Endodermal cell (in vitro differentiated cells): ENCODE results near the gene UBE2J1. TPM values are rescaled to one million over a fixed set of nuclear protein-coding genes. Genes with fewer than 3 reads are reported as not detected.

ENCODE experiments used
- DNase-seq: peaks from one replicate; pipeline ENCODE4 v3.0.0-alpha.2; 2017
- H3K27ac ChIP-seq: 2 replicates; pipeline ENCODE4 v1.5.1; 2013; ENCODE audit warnings: mild to moderate bottlenecking, low read depth, low read length, moderate library complexity
- H3K27me3 ChIP-seq: 2 replicates; pipeline ENCODE4 v1.6.1; 2013; ENCODE audit warnings: mild to moderate bottlenecking, low read length, moderate library complexity; ENCODE audit not compliant: insufficient read depth, control insufficient read depth, poor library complexity, severe bottlenecking
- H3K36me3 ChIP-seq: 2 replicates; pipeline ENCODE4 v1.7.0; 2013; ENCODE audit warnings: mild to moderate bottlenecking, low read length, moderate library complexity; ENCODE audit not compliant: control insufficient read depth, insufficient read depth
- H3K4me1 ChIP-seq: one replicate; pipeline ENCODE4 v1.7.0; 2013; ENCODE audit warnings: low read length; ENCODE audit not compliant: control insufficient read depth, insufficient read depth
- H3K4me3 ChIP-seq: 2 replicates; pipeline ENCODE4 v1.5.1; 2013; ENCODE audit warnings: mild to moderate bottlenecking, low read length, moderate library complexity
- H3K9ac ChIP-seq: 2 replicates; pipeline ENCODE4 v1.6.1; 2013; ENCODE audit warnings: mild to moderate bottlenecking, low read length, moderate library complexity; ENCODE audit not compliant: poor library complexity, severe bottlenecking; ENCODE audit errors: extremely low read depth
- H3K9me3 ChIP-seq: 2 replicates; pipeline ENCODE4 v1.6.1; 2013; ENCODE audit warnings: mild to moderate bottlenecking, low read length, moderate library complexity; ENCODE audit not compliant: control insufficient read depth
- H3K27ac Mint-ChIP-seq: 2 replicates; pipeline ENCODE4 v1.8.0; 2020; ENCODE audit warnings: mixed read lengths
- H3K27me3 Mint-ChIP-seq: 2 replicates; pipeline ENCODE4 v1.8.0; 2021; ENCODE audit warnings: mild to moderate bottlenecking, mixed read lengths; ENCODE audit not compliant: insufficient read depth
- H3K36me3 Mint-ChIP-seq: 2 replicates; pipeline ENCODE4 v1.8.0; 2020; ENCODE audit warnings: low read depth, mixed read lengths
- H3K4me1 Mint-ChIP-seq: 2 replicates; pipeline ENCODE4 v1.8.0; 2020; ENCODE audit warnings: mixed read lengths
- H3K4me3 Mint-ChIP-seq: 2 replicates; pipeline ENCODE4 v1.8.0; 2020; ENCODE audit warnings: mild to moderate bottlenecking, moderate library complexity, mixed read lengths
- H3K9me3 Mint-ChIP-seq: 2 replicates; pipeline ENCODE4 v1.8.0; 2020; ENCODE audit warnings: mild to moderate bottlenecking, mixed read lengths
- WGBS, 2 experiments: methylation state at CpG; one replicate each; pipeline versions ENCODE4 v1.1.5 to v1.1.7; 2013; ENCODE audit warnings: missing lambda C conversion rate in 2 of 2, mixed read lengths in 1 of 2; ENCODE audit not compliant: insufficient coverage in 1 of 2, insufficient read length in 1 of 2; 5-methylcytosine and 5-hydroxymethylcytosine counted together
- total RNA-seq, 2 donors: library from RNA; stranded (reverse); fragmentation: NEBNext Ultra II Directional in 1 of 2; extraction: Animal tissue kit (Norgen Biotek cat#: 25700) in 1 of 2; gene quantifications; 2 replicates in 1 of 2; 3 replicates in 1 of 2; pipeline ENCODE4 v1.2.1, GENCODE V29; 2021
- TF ChIP-seq, protein P1 (sequence below): fragments of 200-600 bp; sonication (generic); conservative IDR thresholded peaks from 2 replicates; pipeline ENCODE4 v1.5.0; 2021; ENCODE audit warnings: antibody characterized with exemption, mild to moderate bottlenecking

The UBE2J1 gene
- total RNA-seq, 2 donors from 2014 or later, result 20.1 to 21.9 TPM

DNA sequence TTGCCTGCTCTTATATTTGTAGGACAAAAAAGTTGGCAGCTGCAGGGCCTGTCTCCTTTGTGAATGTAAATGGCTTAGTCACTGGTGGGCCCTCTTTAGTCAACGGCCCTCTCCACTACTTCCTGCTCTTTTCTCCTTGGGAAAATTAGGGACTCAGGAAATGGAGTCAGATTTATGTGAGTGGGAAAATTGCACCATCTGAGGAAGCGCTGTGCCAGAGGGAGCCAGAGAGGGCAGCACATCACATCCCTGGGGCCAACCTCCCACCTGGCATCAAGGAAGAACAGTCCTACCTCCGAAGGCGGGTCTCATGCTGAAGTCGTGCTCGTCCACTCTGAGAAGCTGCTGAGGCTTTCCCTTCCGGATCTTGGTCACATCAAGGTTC lies 53.1 kb downstream of the UBE2J1 start:
- Mint-ChIP-seq H3K27me3 (no peaks in the 10 kb centered on the region), H3K9me3 (no peaks in the 10 kb centered on the region), H3K36me3 (no peaks in the 10 kb centered on the region), H3K4me3 (no peak overlapping the region), H3K27ac (no peak overlapping the region), H3K4me1 (no peaks in the 10 kb centered on the region)
- Histone ChIP-seq H3K36me3 (no peaks in the 10 kb centered on the region), H3K4me3 (no peak overlapping the region), H3K4me1 (no peaks in the 10 kb centered on the region), H3K9me3 (no peaks in the 10 kb centered on the region), H3K9ac (no peak overlapping the region), H3K27ac (no peak overlapping the region), H3K27me3 (no peaks in the 10 kb centered on the region)
- TF ChIP-seq, protein P1, sequence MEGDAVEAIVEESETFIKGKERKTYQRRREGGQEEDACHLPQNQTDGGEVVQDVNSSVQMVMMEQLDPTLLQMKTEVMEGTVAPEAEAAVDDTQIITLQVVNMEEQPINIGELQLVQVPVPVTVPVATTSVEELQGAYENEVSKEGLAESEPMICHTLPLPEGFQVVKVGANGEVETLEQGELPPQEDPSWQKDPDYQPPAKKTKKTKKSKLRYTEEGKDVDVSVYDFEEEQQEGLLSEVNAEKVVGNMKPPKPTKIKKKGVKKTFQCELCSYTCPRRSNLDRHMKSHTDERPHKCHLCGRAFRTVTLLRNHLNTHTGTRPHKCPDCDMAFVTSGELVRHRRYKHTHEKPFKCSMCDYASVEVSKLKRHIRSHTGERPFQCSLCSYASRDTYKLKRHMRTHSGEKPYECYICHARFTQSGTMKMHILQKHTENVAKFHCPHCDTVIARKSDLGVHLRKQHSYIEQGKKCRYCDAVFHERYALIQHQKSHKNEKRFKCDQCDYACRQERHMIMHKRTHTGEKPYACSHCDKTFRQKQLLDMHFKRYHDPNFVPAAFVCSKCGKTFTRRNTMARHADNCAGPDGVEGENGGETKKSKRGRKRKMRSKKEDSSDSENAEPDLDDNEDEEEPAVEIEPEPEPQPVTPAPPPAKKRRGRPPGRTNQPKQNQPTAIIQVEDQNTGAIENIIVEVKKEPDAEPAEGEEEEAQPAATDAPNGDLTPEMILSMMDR, result peak; percentile 58
- 88 to 91% methylated on average over 7 of the region's 7 CpGs for WGBS, 2 experiments
- DNase-seq, result no peak

DNA sequence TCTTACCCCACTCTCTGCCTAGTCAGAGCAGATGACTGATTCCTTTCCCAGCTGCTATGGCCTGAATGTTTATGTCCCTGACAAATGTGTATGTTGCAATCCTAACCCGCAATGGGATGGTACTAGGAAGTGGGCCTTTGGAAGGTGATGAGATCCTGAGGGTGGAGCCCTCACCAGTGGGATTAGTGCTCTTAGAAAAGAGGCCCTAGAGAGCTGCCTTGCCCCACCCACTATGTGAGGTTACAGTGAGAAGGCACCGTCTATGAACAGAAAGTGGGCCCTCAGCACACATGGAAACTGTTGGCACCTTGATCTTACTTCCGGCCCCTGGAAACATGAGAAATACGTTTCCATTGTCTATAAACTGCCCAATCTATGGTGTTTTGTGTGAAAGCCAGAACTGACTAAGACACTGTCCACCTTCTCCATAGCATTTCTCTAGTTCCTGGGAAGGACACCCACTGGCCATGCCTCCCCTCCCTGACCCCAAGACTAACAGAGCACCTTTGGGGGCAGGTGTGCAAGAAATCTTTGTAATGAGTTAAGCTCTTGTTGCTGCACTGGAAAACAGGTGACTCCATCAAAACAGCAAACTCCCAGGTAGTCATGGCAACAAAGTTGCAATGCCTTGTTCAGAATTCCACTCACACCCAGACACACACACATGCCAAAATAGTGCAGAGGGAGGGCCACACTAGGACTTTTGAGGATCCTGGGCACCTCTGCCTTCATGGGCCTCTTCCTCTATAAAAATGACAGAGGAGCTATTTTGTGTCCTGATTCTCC lies 53.6 kb downstream of the UBE2J1 start:
- no peaks in the 10 kb centered on the region for H3K4me1 ChIP-seq
- H3K36me3 ChIP-seq, result no peaks in the 10 kb centered on the region
- no peak for DNase-seq
- Mint-ChIP-seq H3K4me1 (no peaks in the 10 kb centered on the region), H3K27me3 (no peaks in the 10 kb centered on the region), H3K27ac (no peak overlapping the region), H3K36me3 (no peaks in the 10 kb centered on the region), H3K9me3 (no peaks in the 10 kb centered on the region), H3K4me3 (no peak overlapping the region)
- H3K27me3 ChIP-seq, result no peaks in the 10 kb centered on the region
- 82 to 85% methylated on average over 4 of the region's 4 CpGs for WGBS, 2 experiments
- H3K9ac ChIP-seq, result no peak overlapping the region
- H3K9me3 ChIP-seq, result no peaks in the 10 kb centered on the region
- TF ChIP-seq, protein P1, result no peak
- H3K4me3 ChIP-seq, result no peak overlapping the region
- H3K27ac ChIP-seq, result no peak overlapping the region

DNA sequence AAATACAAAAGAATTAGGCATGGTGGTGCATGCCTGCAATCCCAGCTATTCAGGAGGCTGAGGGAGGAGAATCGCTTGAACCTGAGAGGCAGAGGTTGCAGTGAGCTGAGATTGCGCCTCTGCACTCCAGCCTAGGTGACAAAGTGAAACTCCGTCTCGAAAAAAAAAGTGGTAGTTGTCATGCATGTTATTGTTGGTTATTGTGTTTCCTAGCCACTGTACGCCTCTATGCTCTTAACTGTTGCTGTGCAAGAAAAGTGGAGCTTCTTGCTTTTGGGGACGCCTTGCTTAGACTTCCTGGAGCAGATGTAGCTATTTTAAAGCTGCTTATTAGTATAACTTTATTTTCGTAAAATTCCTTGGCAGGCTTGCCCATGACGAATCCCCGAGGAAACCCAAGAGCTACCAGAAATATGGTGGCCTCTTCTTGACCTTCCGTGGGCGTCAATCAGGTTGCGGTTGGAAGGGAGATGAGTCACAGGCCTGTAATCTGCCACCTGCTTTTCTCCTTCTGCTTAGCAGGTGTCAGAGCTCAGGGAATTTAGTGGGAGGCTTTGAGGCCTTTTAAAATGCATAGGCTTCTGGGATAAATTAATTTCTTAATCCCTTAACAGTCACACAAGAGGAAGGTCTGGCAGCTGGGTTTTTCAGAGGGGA lies 54.7 kb downstream of the UBE2J1 start:
- no peak overlapping the region for H3K27ac Mint-ChIP-seq
- Histone ChIP-seq H3K9ac (no peak overlapping the region), H3K4me1 (no peaks in the 10 kb centered on the region), H3K27ac (no peak overlapping the region), H3K4me3 (no peak overlapping the region), H3K27me3 (no peaks in the 10 kb centered on the region), H3K36me3 (no peaks in the 10 kb centered on the region), H3K9me3 (no peaks in the 10 kb centered on the region)
- H3K36me3 Mint-ChIP-seq, result no peaks in the 10 kb centered on the region
- no peaks in the 10 kb centered on the region for H3K4me1 Mint-ChIP-seq
- 77 to 83% methylated on average over 5 to 12 of the region's 12 CpGs for WGBS, 2 experiments
- H3K27me3 Mint-ChIP-seq, result no peaks in the 10 kb centered on the region
- DNase-seq, result no peak
- H3K9me3 Mint-ChIP-seq, result no peaks in the 10 kb centered on the region
- TF ChIP-seq, protein P1, result no peak
- no peak overlapping the region for H3K4me3 Mint-ChIP-seq
